Measurements from ENCODE around the gene VILL.
A peak's percentile ranks its signal among the peaks of the same experiment; 100 is the strongest.

VILL gene

GRCh38 chr3:37996785-37997301 lies 6.3 kb downstream of the VILL start:
- H3K4me2 ChIP-seq (ENCODE audit: low read depth, low read length), result no peak overlapping the region
- H3K4me3 ChIP-seq (ENCODE audit: low read length), result no peak overlapping the region
- TF ChIP-seq EZH2 (optimal IDR thresholded peaks at IDR 0.05; ENCODE audit: low read depth, low read length), result no peak
- peak; percentile 94 for TF ChIP-seq CTCF (IDR thresholded peaks at IDR 0.05; ENCODE audit: low read length)

GRCh38 chr3:37997342-37997741 lies 6.8 kb downstream of the VILL start:
- no peak overlapping the region for H2AFZ ChIP-seq (ENCODE audit: low read length)
- 0 out of 2 replicates have a peak, but pooled peaks cover 5% of the 10 kb centered on the region for H3F3A ChIP-seq (ENCODE audit: insufficient read depth, low read length)

More at GRCh38 chr3:37996785-37997301, 6.3 kb downstream of the VILL start:
- no peaks in the 10 kb centered on the region for H3K9me3 ChIP-seq (replicated peaks; ENCODE audit: insufficient read depth, low read length)
- H3K4me1 ChIP-seq (ENCODE audit: low read length), result peaks cover 29% of the 10 kb centered on the region
- no peaks in the 10 kb centered on the region; the same call in 1 of the 2 replicates for H3K27me3 ChIP-seq (replicated peaks; ENCODE audit: insufficient read depth, low read length)
- 0 out of 2 replicates have a peak, but pooled peaks cover 5% of the 10 kb centered on the region for H3F3A ChIP-seq (ENCODE audit: insufficient read depth, low read length)
- H3K9me2 ChIP-seq (replicated peaks; ENCODE audit: insufficient read depth, low read length), result no peaks in the 10 kb centered on the region
- H4K20me1 ChIP-seq (ENCODE audit: insufficient read depth, low read length), result no peaks in the 10 kb centered on the region
- H3K36me3 ChIP-seq (replicated peaks; ENCODE audit: insufficient read depth, low read length), result no peaks in the 10 kb centered on the region
- no peaks in the 10 kb centered on the region for H3K79me2 ChIP-seq (ENCODE audit: low read length)
- H3K9ac ChIP-seq (ENCODE audit: low read length), result no peak overlapping the region
- peak; percentile 84 for DNase-seq
- H3K27ac ChIP-seq (ENCODE audit: low read length), result no peak overlapping the region
- no peak overlapping the region for H2AFZ ChIP-seq (ENCODE audit: low read length)

GRCh38 chr3:37997791-37998370 lies 7.3 kb downstream of the VILL start:
- TF ChIP-seq EZH2 (optimal IDR thresholded peaks at IDR 0.05; ENCODE audit: low read depth, low read length), result no peak
- TF ChIP-seq EZH2phosphoT487 (IDR thresholded peaks at IDR 0.05; ENCODE audit: low read length), result no peak
- TF ChIP-seq CTCF (IDR thresholded peaks at IDR 0.05; ENCODE audit: low read length), result no peak
- Histone ChIP-seq H3K27me3 (replicated peaks; ENCODE audit: insufficient read depth, low read length) (no peaks in the 10 kb centered on the region; the same call in 1 of the 2 replicates), H3K9me2 (replicated peaks; ENCODE audit: insufficient read depth, low read length) (no peaks in the 10 kb centered on the region), H3K9me3 (replicated peaks; ENCODE audit: insufficient read depth, low read length) (no peaks in the 10 kb centered on the region), H4K20me1 (ENCODE audit: insufficient read depth, low read length) (no peaks in the 10 kb centered on the region), H3K9ac (ENCODE audit: low read length) (0 out of 2 replicates have a peak overlapping the region, but pooled peaks have one; percentile 67), H3K4me2 (ENCODE audit: low read depth, low read length) (peak overlapping the region; percentile 95; the same call in 1 of the 2 replicates), H2AFZ (ENCODE audit: low read length) (no peak overlapping the region), H3F3A (ENCODE audit: insufficient read depth, low read length) (0 out of 2 replicates have a peak, but pooled peaks cover 5% of the 10 kb centered on the region), H3K27ac (ENCODE audit: low read length) (no peak overlapping the region), H3K4me1 (ENCODE audit: low read length) (peaks cover 29% of the 10 kb centered on the region), H3K79me2 (ENCODE audit: low read length) (no peaks in the 10 kb centered on the region), H3K36me3 (replicated peaks; ENCODE audit: insufficient read depth, low read length) (no peaks in the 10 kb centered on the region), H3K4me3 (ENCODE audit: low read length) (no peak overlapping the region)
- no peak for DNase-seq

More at GRCh38 chr3:37997342-37997741, 6.8 kb downstream of the VILL start:
- Histone ChIP-seq H3K9ac (ENCODE audit: low read length) (no peak overlapping the region), H3K4me1 (ENCODE audit: low read length) (peaks cover 29% of the 10 kb centered on the region), H3K4me3 (ENCODE audit: low read length) (no peak overlapping the region), H3K9me3 (replicated peaks; ENCODE audit: insufficient read depth, low read length) (no peaks in the 10 kb centered on the region), H4K20me1 (ENCODE audit: insufficient read depth, low read length) (no peaks in the 10 kb centered on the region), H3K4me2 (ENCODE audit: low read depth, low read length) (no peak overlapping the region), H3K9me2 (replicated peaks; ENCODE audit: insufficient read depth, low read length) (no peaks in the 10 kb centered on the region), H3K36me3 (replicated peaks; ENCODE audit: insufficient read depth, low read length) (no peaks in the 10 kb centered on the region), H3K27me3 (replicated peaks; ENCODE audit: insufficient read depth, low read length) (no peaks in the 10 kb centered on the region; the same call in 1 of the 2 replicates), H3K79me2 (ENCODE audit: low read length) (no peaks in the 10 kb centered on the region), H3K27ac (ENCODE audit: low read length) (no peak overlapping the region)
- no peak for TF ChIP-seq EZH2phosphoT487 (IDR thresholded peaks at IDR 0.05; ENCODE audit: low read length)
- TF ChIP-seq CTCF (IDR thresholded peaks at IDR 0.05; ENCODE audit: low read length), result no peak
- TF ChIP-seq EZH2 (optimal IDR thresholded peaks at IDR 0.05; ENCODE audit: low read depth, low read length), result no peak
- no peak for DNase-seq
